ENCODE data around the gene ULK1. TPM values are rescaled to one million over a fixed set of nuclear protein-coding genes. Genes with fewer than 3 reads are reported as not detected.

ULK1 gene
- total RNA-seq, 1 experiment from 2014 or later, result 34.2 TPM

GRCh38 chr12:131939007-131939406 is 44.6 kb downstream of the ULK1 start:
- Histone ChIP-seq H3K4me1 (ENCODE audit: control insufficient read depth in 1 of 2, insufficient read depth in 2 of 2, low read length in 2 of 2) (no peaks in the 10 kb centered on the region), H3K27me3 (ENCODE audit: insufficient read depth, low read length) (no peaks in the 10 kb centered on the region), H3K4me3 (replicated peaks in 1 of 2; ENCODE audit: low read depth in 1 of 2, low read length in 2 of 2) (no peak overlapping the region), H3K36me3 (ENCODE audit: control insufficient read depth in 1 of 2, insufficient read depth in 2 of 2, low read length in 2 of 2) (peaks cover 38 to 42% of the 10 kb centered on the region in 2 experiments; a peak in 3 of 4 replicates), H3K4me2 (ENCODE audit: low read length) (no peak overlapping the region), H3K9ac (ENCODE audit: low read length) (no peak overlapping the region), H2AFZ (ENCODE audit: low read depth, low read length, poor library complexity, severe bottlenecking) (no peak overlapping the region), H4K20me1 (ENCODE audit: insufficient read depth) (no peaks in the 10 kb centered on the region), H3K79me2 (ENCODE audit: insufficient read depth, low read length) (no peaks in the 10 kb centered on the region; the same call in 1 of the 2 replicates), H3K9me3 (ENCODE audit: control insufficient read depth in 1 of 2, insufficient read depth in 1 of 2, low read depth in 1 of 2, low read length in 2 of 2) (no peaks in the 10 kb centered on the region), H3K9me2 (ENCODE audit: insufficient read depth) (no peaks in the 10 kb centered on the region), H3K27ac (ENCODE audit: low read depth, low read length) (no peak overlapping the region)
- CTCF ChIA-PET, result no interaction called here
- POLR2A ChIA-PET, result no interaction called here
- DNase-seq (ENCODE audit: low read depth, low spot score), result no peak
- RAD21 ChIA-PET (ENCODE audit: low non-redundant PET in 1 of 2, low total read pairs in 2 of 2, uncharacterized antibody in 2 of 2, unreplicated experiment in 2 of 2), result no interaction called here
- intact Hi-C loops (cut with micrococcal nuclease), result no loop called here
- no TSS peak for BruUV-seq (replicated peaks)
- TF ChIP-seq TCF7L2 (IDR thresholded peaks at IDR 0.05; ENCODE audit: borderline replicate concordance, extremely low read depth, insufficient read depth, insufficient read length), result no peak
- TF ChIP-seq YY1 (IDR thresholded peaks at IDR 0.05; ENCODE audit: extremely low read depth, insufficient replicate concordance, low read depth, low read length), result no peak
- no peak for TF ChIP-seq ATF3 (IDR thresholded peaks at IDR 0.05)
- no peak for TF ChIP-seq ELF1 (IDR thresholded peaks at IDR 0.05; ENCODE audit: borderline replicate concordance, low read depth)
- no peak for ATAC-seq

DNA sequence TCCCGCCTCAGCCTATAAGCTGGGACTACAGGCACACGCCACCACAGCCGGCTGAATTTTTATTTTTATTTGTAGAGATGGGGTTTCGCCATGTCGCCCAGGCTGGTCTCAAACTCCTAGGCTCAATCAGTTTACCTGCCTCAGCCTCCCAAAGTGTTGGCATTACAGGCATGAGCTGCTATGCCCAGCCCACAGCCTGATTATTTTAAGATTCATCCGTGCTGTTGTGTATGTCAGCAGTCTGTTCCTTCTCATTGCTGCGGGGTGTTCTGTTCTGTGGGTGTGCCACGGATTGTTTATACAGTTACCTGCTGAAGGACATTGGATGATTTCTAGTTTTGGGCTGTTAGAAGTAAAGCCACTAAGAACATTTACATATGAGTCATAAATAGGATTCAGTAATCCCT is 45.7 kb downstream of the ULK1 start:
- TF ChIP-seq CTCF (IDR thresholded peaks at IDR 0.05 in 2 of 3, conservative IDR thresholded peaks at IDR 0.05 in 1 of 3; ENCODE audit: borderline replicate concordance in 1 of 3, insufficient read depth in 1 of 3, low read depth in 2 of 3, low read length in 2 of 3), result no peak
- no peak for TF ChIP-seq EZH2 (IDR thresholded peaks at IDR 0.05)
- TF ChIP-seq POLR2AphosphoS5 (IDR thresholded peaks at IDR 0.05; ENCODE audit: low read depth, low read length), result no peak
- no peak for TF ChIP-seq SIN3A (IDR thresholded peaks at IDR 0.05; ENCODE audit: low read depth)
- TF ChIP-seq TCF7L2 (IDR thresholded peaks at IDR 0.05; ENCODE audit: borderline replicate concordance, extremely low read depth, insufficient read depth, insufficient read length), result no peak
- no peak for TF ChIP-seq RAD21 (IDR thresholded peaks at IDR 0.05; ENCODE audit: low read depth)
- no peak for TF ChIP-seq ELF1 (IDR thresholded peaks at IDR 0.05; ENCODE audit: borderline replicate concordance, low read depth)
- TF ChIP-seq CBX3 (IDR thresholded peaks at IDR 0.05; ENCODE audit: low read depth), result no peak
- TF ChIP-seq SP1 (IDR thresholded peaks at IDR 0.05; ENCODE audit: low read depth), result no peak
- no TSS peak for BruUV-seq (replicated peaks)
- CTCF ChIA-PET, result no interaction called here
- Histone ChIP-seq H3K9me3 (ENCODE audit: control insufficient read depth in 1 of 2, insufficient read depth in 1 of 2, low read depth in 1 of 2, low read length in 2 of 2) (no peaks in the 10 kb centered on the region), H3K4me1 (ENCODE audit: control insufficient read depth in 1 of 2, insufficient read depth in 2 of 2, low read length in 2 of 2) (no peaks in the 10 kb centered on the region), H3K9me2 (ENCODE audit: insufficient read depth) (no peaks in the 10 kb centered on the region), H3K9ac (ENCODE audit: low read length) (no peak overlapping the region), H4K20me1 (ENCODE audit: insufficient read depth) (no peaks in the 10 kb centered on the region), H3K27me3 (ENCODE audit: insufficient read depth, low read length) (no peaks in the 10 kb centered on the region), H3K4me2 (ENCODE audit: low read length) (no peak overlapping the region), H3K36me3 (ENCODE audit: control insufficient read depth in 1 of 2, insufficient read depth in 2 of 2, low read length in 2 of 2) (peaks cover 31 to 37% of the 10 kb centered on the region in 2 experiments; a peak in 3 of 4 replicates), H2AFZ (ENCODE audit: low read depth, low read length, poor library complexity, severe bottlenecking) (no peak overlapping the region), H3K4me3 (replicated peaks in 1 of 2; ENCODE audit: low read depth in 1 of 2, low read length in 2 of 2) (no peak overlapping the region), H3K79me2 (ENCODE audit: insufficient read depth, low read length) (no peaks in the 10 kb centered on the region; the same call in 1 of the 2 replicates), H3K27ac (ENCODE audit: low read depth, low read length) (no peak overlapping the region)
- intact Hi-C loops (cut with micrococcal nuclease), result no loop called here
- ATAC-seq (no peak), DNase-seq (ENCODE audit: low read depth, low spot score) (no peak)
- POLR2A ChIA-PET, result no interaction called here
- RAD21 ChIA-PET (ENCODE audit: low non-redundant PET in 1 of 2, low total read pairs in 2 of 2, uncharacterized antibody in 2 of 2, unreplicated experiment in 2 of 2), result no interaction called here

Measured in HCT116 (cell line).